CD4-positive, alpha-beta T cell (primary cell): ENCODE measurements around the gene SUV39H2. TPM values are rescaled to one million over a fixed set of nuclear protein-coding genes. Genes with fewer than 3 reads are reported as not detected.

Source experiments
- ATAC-seq: fragments of 200-7000 bp; cut with Tn5 transposase; one replicate; pipeline ENCODE4 v1.10.0; 2022; ENCODE audit warnings: mild to moderate bottlenecking; ENCODE audit not compliant: poor library complexity
- CTCF ChIA-PET: fragments of 350-600 bp; sonication (Branson Sonifier 250); formaldehyde crosslinking; loops from one replicate; lab custom pipeline; 2021; ENCODE audit warnings: antibody characterized with exemption, inconsistent platforms; lab: Charles Lee
- POLR2A ChIA-PET: fragments of 350-600 bp; sonication (Branson Sonifier 250); formaldehyde crosslinking; loops from one replicate; lab custom pipeline; 2021; ENCODE audit warnings: antibody characterized with exemption, inconsistent platforms; lab: Charles Lee
- DNase-seq, 14 experiments: peaks; one replicate each; pipeline ENCODE4 v3.0.0-alpha.2; 2013 to 2020; ENCODE audit warnings: mixed read lengths in 2 of 14
- H3K27ac ChIP-seq, 2 donors: one replicate each; pipeline versions ENCODE4 v1.5.1 to v1.7.0; 2013; ENCODE audit warnings: low read length in 2 of 2, low read depth in 1 of 2, mild to moderate bottlenecking in 1 of 2
- H3K27me3 ChIP-seq, 2 experiments: 1 replicate in 1 of 2; 2 replicates in 1 of 2; pipeline versions ENCODE4 v1.6.1 to v1.7.0; 2013; ENCODE audit warnings: low read length in 2 of 2, control low read depth in 1 of 2, mild to moderate bottlenecking in 1 of 2, moderate library complexity in 1 of 2; ENCODE audit not compliant: insufficient read depth in 2 of 2, control insufficient read depth in 1 of 2
- H3K36me3 ChIP-seq: one replicate; pipeline ENCODE4 v1.6.1; 2013; ENCODE audit warnings: low read length, control low read depth; ENCODE audit not compliant: insufficient read depth
- H3K4me1 ChIP-seq: one replicate; pipeline ENCODE4 v1.6.1; 2013; ENCODE audit warnings: low read length, control low read depth; ENCODE audit not compliant: insufficient read depth
- H3K4me3 ChIP-seq: one replicate; pipeline ENCODE4 v1.5.1; 2013; ENCODE audit warnings: mild to moderate bottlenecking, low read length, moderate library complexity
- H3K9me3 ChIP-seq, 2 experiments: 1 replicate in 1 of 2; 2 replicates in 1 of 2; pipeline versions ENCODE4 v1.6.1 to v1.7.0; 2013; ENCODE audit warnings: low read length in 2 of 2, mild to moderate bottlenecking in 2 of 2, control low read depth in 1 of 2, moderate library complexity in 1 of 2; ENCODE audit not compliant: control insufficient read depth in 1 of 2, insufficient read depth in 1 of 2
- H3K27ac Mint-ChIP-seq: one replicate; pipeline ENCODE4 v1.8.0; 2020; ENCODE audit warnings: mixed read lengths
- H3K27me3 Mint-ChIP-seq: one replicate; pipeline ENCODE4 v1.8.0; 2021; ENCODE audit warnings: mixed read lengths
- H3K36me3 Mint-ChIP-seq: one replicate; pipeline ENCODE4 v1.8.0; 2021; ENCODE audit warnings: low read depth, mixed read lengths
- H3K4me1 Mint-ChIP-seq: one replicate; pipeline ENCODE4 v1.8.0; 2021; ENCODE audit warnings: low read depth, mixed read lengths
- H3K4me3 Mint-ChIP-seq: one replicate; pipeline ENCODE4 v1.8.0; 2020; ENCODE audit warnings: mild to moderate bottlenecking, mixed read lengths
- H3K9me3 Mint-ChIP-seq: one replicate; pipeline ENCODE4 v1.8.0; 2020; ENCODE audit warnings: mixed read lengths
- intact Hi-C, 2 experiments: fragments of 100-400 bp; cut with DNase I in 1 of 2; cut with micrococcal nuclease in 1 of 2; formaldehyde crosslinking; loops; one replicate each; pipeline versions ENCODE4 v1.15.1 to v1.9.0; 2023 to 2025; cut with DNase I, micrococcal nuclease
- total RNA-seq, 174 experiments: library from RNA in 2 of 174; stranded (reverse) in 2 of 174; gene quantifications; one replicate each; pipeline ENCODE4 v1.2.3 and lab custom pipeline; 2021 to 2026
- TF ChIP-seq, protein P1 (sequence below): fragments of 200-600 bp; IDR thresholded peaks from one replicate; pipeline ENCODE4 v1.8.0; 2022; ENCODE audit warnings: antibody characterized with exemption, mild to moderate bottlenecking

Gene SUV39H2
- total RNA-seq, 2 experiments from 2014 or later: 3.4 to 3.5 TPM

GRCh38 chr10:14884082-14884481 lies 5.4 kb downstream of the SUV39H2 start:
- intact Hi-C loops: no loop called here

GRCh38 chr10:14889318-14889717 lies 10.7 kb downstream of the SUV39H2 start:
- Histone ChIP-seq H3K9me3 (no peaks in the 10 kb centered on the region), H3K27ac (no peak overlapping the region), H3K27me3 (no peaks in the 10 kb centered on the region), H3K4me1 (no peaks in the 10 kb centered on the region), H3K36me3 (no peaks in the 10 kb centered on the region), H3K4me3 (no peak overlapping the region)
- Mint-ChIP-seq H3K27me3 (no peaks in the 10 kb centered on the region), H3K36me3 (no peaks in the 10 kb centered on the region), H3K9me3 (no peaks in the 10 kb centered on the region), H3K4me1 (peaks cover 6% of the 10 kb centered on the region), H3K27ac (no peak overlapping the region), H3K4me3 (no peak overlapping the region)
- ChIA-PET POLR2A (interaction anchor here (1.9 kb wide), 1 partner anchor 65 kb away, joined by 9 read pairs; the partner anchor contains the start of gene DCLRE1C), CTCF (interaction anchor here (0.9 to 1.9 kb wide), 4 partner anchors 10 to 16 kb away, joined by 3 to 9 read pairs (median 3); partner anchors contain the start of gene SUV39H2)
- TF ChIP-seq, protein P1, sequence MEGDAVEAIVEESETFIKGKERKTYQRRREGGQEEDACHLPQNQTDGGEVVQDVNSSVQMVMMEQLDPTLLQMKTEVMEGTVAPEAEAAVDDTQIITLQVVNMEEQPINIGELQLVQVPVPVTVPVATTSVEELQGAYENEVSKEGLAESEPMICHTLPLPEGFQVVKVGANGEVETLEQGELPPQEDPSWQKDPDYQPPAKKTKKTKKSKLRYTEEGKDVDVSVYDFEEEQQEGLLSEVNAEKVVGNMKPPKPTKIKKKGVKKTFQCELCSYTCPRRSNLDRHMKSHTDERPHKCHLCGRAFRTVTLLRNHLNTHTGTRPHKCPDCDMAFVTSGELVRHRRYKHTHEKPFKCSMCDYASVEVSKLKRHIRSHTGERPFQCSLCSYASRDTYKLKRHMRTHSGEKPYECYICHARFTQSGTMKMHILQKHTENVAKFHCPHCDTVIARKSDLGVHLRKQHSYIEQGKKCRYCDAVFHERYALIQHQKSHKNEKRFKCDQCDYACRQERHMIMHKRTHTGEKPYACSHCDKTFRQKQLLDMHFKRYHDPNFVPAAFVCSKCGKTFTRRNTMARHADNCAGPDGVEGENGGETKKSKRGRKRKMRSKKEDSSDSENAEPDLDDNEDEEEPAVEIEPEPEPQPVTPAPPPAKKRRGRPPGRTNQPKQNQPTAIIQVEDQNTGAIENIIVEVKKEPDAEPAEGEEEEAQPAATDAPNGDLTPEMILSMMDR: peak; percentile 33
- DNase-seq (peak in 3 of 14 experiments; percentile 28 to 49 (median 38)), ATAC-seq (peak; percentile 63)
- intact Hi-C loops: loop anchor here (5.0 kb wide), 2 partner anchors 83 to 218 kb away; no protein-coding TSS in a partner anchor

More at GRCh38 chr10:14884082-14884481, 5.4 kb downstream of the SUV39H2 start:
- Mint-ChIP-seq H3K9me3 (no peaks in the 10 kb centered on the region), H3K36me3 (peaks cover 5% of the 10 kb centered on the region), H3K27ac (no peak overlapping the region), H3K4me3 (no peak overlapping the region), H3K27me3 (no peaks in the 10 kb centered on the region), H3K4me1 (peaks cover 27% of the 10 kb centered on the region)
- H3K27me3 ChIP-seq: no peaks in the 10 kb centered on the region
- no peak for ATAC-seq
- H3K4me1 ChIP-seq: peaks cover 10% of the 10 kb centered on the region
- ChIA-PET CTCF (interaction anchor here (1.9 kb wide), 1 partner anchor 69 kb away, joined by 5 read pairs; the partner anchor contains the start of gene DCLRE1C), POLR2A (no interaction called here)
- H3K4me3 ChIP-seq: no peak overlapping the region
- TF ChIP-seq, protein P1: no peak
- DNase-seq: no peak
- no peak overlapping the region for H3K27ac ChIP-seq
- H3K9me3 ChIP-seq: no peaks in the 10 kb centered on the region
- H3K36me3 ChIP-seq: no peaks in the 10 kb centered on the region

DNA sequence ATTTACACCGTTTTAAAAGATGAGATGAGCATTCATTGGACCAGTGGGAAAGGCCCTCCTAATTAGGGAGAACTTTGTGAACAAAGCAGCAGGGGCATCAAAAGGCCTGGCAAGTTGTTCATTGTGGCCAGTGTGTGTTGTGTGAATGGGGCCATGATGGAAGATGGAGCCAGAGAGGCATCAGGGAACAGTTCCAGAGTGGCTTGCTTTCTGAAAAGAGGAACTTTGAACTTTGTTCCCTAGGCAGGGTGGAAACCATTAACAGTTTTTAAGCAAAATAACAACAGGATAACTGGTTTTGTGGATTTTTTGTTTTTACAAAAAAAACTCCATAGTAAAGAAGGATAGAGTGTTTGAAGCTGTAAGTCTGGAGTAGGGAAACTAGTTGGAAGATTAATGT lies 12.5 kb downstream of the SUV39H2 start:
- H3K4me1 Mint-ChIP-seq: peaks cover 6% of the 10 kb centered on the region
- no peaks in the 10 kb centered on the region for H3K36me3 Mint-ChIP-seq
- Histone ChIP-seq H3K4me3 (no peak overlapping the region), H3K27me3 (no peaks in the 10 kb centered on the region), H3K36me3 (no peaks in the 10 kb centered on the region), H3K4me1 (no peaks in the 10 kb centered on the region), H3K9me3 (no peaks in the 10 kb centered on the region), H3K27ac (no peak overlapping the region)
- CTCF ChIA-PET: interaction anchor here (1.0 kb wide), 1 partner anchor 8 kb away, joined by 3 read pairs; no protein-coding TSS in a partner anchor
- POLR2A ChIA-PET: no interaction called here
- intact Hi-C loops: loop anchor here in 1 of 2 experiments (5.0 kb wide), 1 partner anchor 76 kb away; no protein-coding TSS in a partner anchor
- H3K27me3 Mint-ChIP-seq: no peaks in the 10 kb centered on the region
- TF ChIP-seq, protein P1: no peak
- H3K4me3 Mint-ChIP-seq: no peak overlapping the region
- ATAC-seq (no peak), DNase-seq (no peak)
- no peak overlapping the region for H3K27ac Mint-ChIP-seq
- H3K9me3 Mint-ChIP-seq: no peaks in the 10 kb centered on the region
